HG03432 (cell line): Measurements from ENCODE around the gene ZNF586.
"Not testable (repeated sequence)": the region's sequence is repeated elsewhere in the genome, so short reads cannot be mapped to it uniquely, and the experiment has no call there.

Experiments
- ATAC-seq: cut with Tn5 transposase; IDR thresholded peaks from one replicate; pipeline ENCODE4 v1.9.1; 2021; ENCODE audit warnings: mild to moderate bottlenecking, moderate library complexity; ENCODE audit not compliant: unreplicated experiment

The ZNF586 gene

GRCh38 chr19:57769345-57770131, at the start of gene ZNF586:
Gene ZNF586 (plus strand): TSS chr19:57769676. CDS start chr19:57769843, 167 bp downstream.
- peak; percentile 97 for ATAC-seq

GRCh38 chr19:57719901-57720519, 49.5 kb upstream of the ZNF586 start:
- no peak for ATAC-seq

- ATAC-seq = no peak
Measured at GRCh38 chr19:57720878-57721277, 48.6 kb upstream of the ZNF586 start.

GRCh38 chr19:57738320-57738719, 31.2 kb upstream of the ZNF586 start:
- not testable (repeated sequence) for ATAC-seq

- ATAC-seq = not testable (repeated sequence)
Measured at GRCh38 chr19:57738770-57739169, 30.7 kb upstream of the ZNF586 start.

GRCh38 chr19:57746580-57747471, 22.6 kb upstream of the ZNF586 start, which contains the start of gene ZNF776:
Gene ZNF776 (plus strand): TSS chr19:57746815. CDS start chr19:57747059, 244 bp downstream.
- ATAC-seq = peak; percentile 97

GRCh38 chr19:57747472-57747807, 22.0 kb upstream of the ZNF586 start:
- no peak for ATAC-seq

- ATAC-seq = no peak
Measured at GRCh38 chr19:57748029-57748428, 21.4 kb upstream of the ZNF586 start.

GRCh38 chr19:57754091-57754673, 15.3 kb upstream of the ZNF586 start:
- no peak for ATAC-seq

- no peak for ATAC-seq
Measured at GRCh38 chr19:57755031-57755430, 14.4 kb upstream of the ZNF586 start.

- ATAC-seq = no peak
Measured at GRCh38 chr19:57757941-57758340, 11.5 kb upstream of the ZNF586 start.

- ATAC-seq = no peak
Measured at GRCh38 chr19:57759096-57759495, 10.4 kb upstream of the ZNF586 start.

GRCh38 chr19:57771417-57771816, 1.9 kb downstream of the ZNF586 start:
- ATAC-seq = no peak

- no peak for ATAC-seq
Measured at GRCh38 chr19:57773488-57773887, 4.0 kb downstream of the ZNF586 start.

GRCh38 chr19:57776764-57777296, 7.4 kb downstream of the ZNF586 start:
- no peak for ATAC-seq

- no peak for ATAC-seq
Measured at GRCh38 chr19:57778336-57778735, 8.9 kb downstream of the ZNF586 start.

GRCh38 chr19:57779220-57779845, 9.9 kb downstream of the ZNF586 start:
- no peak for ATAC-seq

- ATAC-seq = no peak
Measured at GRCh38 chr19:57786286-57786685, 16.8 kb downstream of the ZNF586 start.

GRCh38 chr19:57786906-57787305, 17.4 kb downstream of the ZNF586 start:
- ATAC-seq = no peak

GRCh38 chr19:57788114-57788692, 18.7 kb downstream of the ZNF586 start:
- no peak for ATAC-seq
